H1 (cell line): ENCODE results near the gene SLC22A9. TPM values are rescaled to one million over a fixed set of nuclear protein-coding genes. Genes with fewer than 3 reads are reported as not detected.

Experiments used
- CTCF ChIA-PET: fragments of 300-600 bp; sonication (Branson Sonifier 250); formaldehyde crosslinking; loops from one replicate; lab custom pipeline; 2021; ENCODE audit not compliant: partially characterized antibody; lab: Charles Lee
- POLR2A ChIA-PET: fragments of 300-600 bp; sonication (Branson Sonifier 250); formaldehyde crosslinking; loops from one replicate; lab custom pipeline; 2021; ENCODE audit warnings: inconsistent platforms; ENCODE audit not compliant: partially characterized antibody; lab: Charles Lee
- DNase-seq, 2 experiments: peaks; one replicate each; pipeline versions ENCODE4 v3.0.0 to v3.0.0-alpha.2; 2010 to 2022; ENCODE audit warnings: low spot score in 2 of 2, low read depth in 1 of 2, mixed read lengths in 1 of 2
- FAIRE-seq: peaks from 2 replicates; lab custom pipeline; 2011; peaks lifted over from hg19 to GRCh38; lab: Jason Lieb, UNC
- H2AFZ ChIP-seq: 2 replicates; pipeline ENCODE4 v1.8.1; 2012; ENCODE audit warnings: low read length, inconsistent platforms
- H2AK5ac ChIP-seq: 2 replicates; pipeline ENCODE4 v1.6.1; 2013; ENCODE audit warnings: low read depth, low read length
- H2BK120ac ChIP-seq: replicated peaks from 2 replicates; pipeline ENCODE3; 2013; ENCODE audit warnings: low read depth, low read length, inconsistent platforms
- H2BK12ac ChIP-seq: 2 replicates; pipeline ENCODE4 v1.6.1; 2013; ENCODE audit warnings: low read depth, low read length
- H2BK15ac ChIP-seq: 2 replicates; pipeline ENCODE4 v1.6.1; 2013; ENCODE audit warnings: low read length
- H2BK20ac ChIP-seq: 2 replicates; pipeline ENCODE4 v1.6.1; 2013; ENCODE audit warnings: low read length
- H2BK5ac ChIP-seq: 2 replicates; pipeline ENCODE4 v1.6.1; 2013; ENCODE audit warnings: low read depth, low read length
- H3K14ac ChIP-seq: 2 replicates; pipeline ENCODE4 v1.6.1; 2013; ENCODE audit warnings: inconsistent platforms; ENCODE audit not compliant: insufficient read length
- H3K18ac ChIP-seq: 2 replicates; pipeline ENCODE4 v1.6.1; 2013; ENCODE audit warnings: low read length; ENCODE audit errors: extremely low read depth
- H3K23ac ChIP-seq: 2 replicates; pipeline ENCODE4 v1.6.1; 2013; ENCODE audit warnings: inconsistent platforms; ENCODE audit not compliant: insufficient read length
- H3K23me2 ChIP-seq: 2 replicates; pipeline ENCODE4 v1.6.1; 2013; ENCODE audit warnings: low read depth, low read length
- H3K27ac ChIP-seq: 2 replicates; pipeline ENCODE4 v1.6.1; 2011; ENCODE audit warnings: low read depth, low read length, inconsistent platforms
- H3K27me3 ChIP-seq, 4 experiments: replicated peaks in 1 of 4; 1 replicate in 1 of 4; 2 replicates in 3 of 4; pipeline versions ENCODE4 v1.6.1 to v1.8.1; 2011 to 2013; ENCODE audit warnings: low read length in 3 of 4, mild to moderate bottlenecking in 3 of 4, inconsistent platforms in 2 of 4, mixed read lengths in 2 of 4, moderate library complexity in 1 of 4; ENCODE audit not compliant: control insufficient read depth in 3 of 4, insufficient read depth in 3 of 4; ENCODE audit errors: extremely low read depth in 1 of 4
- H3K36me3 ChIP-seq, 4 experiments: 2 replicates each; pipeline versions ENCODE4 v1.6.1 to v1.8.1; 2011 to 2013; ENCODE audit warnings: mild to moderate bottlenecking in 4 of 4, low read length in 3 of 4, moderate library complexity in 2 of 4, control low read depth in 1 of 4, inconsistent platforms in 1 of 4; ENCODE audit not compliant: insufficient read depth in 4 of 4, control insufficient read depth in 2 of 4
- H3K4ac ChIP-seq: replicated peaks from 2 replicates; pipeline ENCODE3; 2013; ENCODE audit warnings: low read length, low read depth, mixed read lengths, inconsistent platforms; ENCODE audit not compliant: insufficient read length
- H3K4me1 ChIP-seq, 4 experiments: replicated peaks in 1 of 4; 1 replicate in 1 of 4; 2 replicates in 3 of 4; pipeline versions ENCODE4 v1.6.1 to v1.8.1; 2011 to 2013; ENCODE audit warnings: low read length in 3 of 4, inconsistent platforms in 2 of 4, mixed read lengths in 1 of 4; ENCODE audit not compliant: insufficient read depth in 4 of 4, control insufficient read depth in 3 of 4
- H3K4me2 ChIP-seq, 2 experiments: 2 replicates each; pipeline versions ENCODE4 v1.6.1 to v1.8.1; 2011 to 2013; ENCODE audit warnings: low read depth in 2 of 2, low read length in 2 of 2, control low read depth in 1 of 2, inconsistent platforms in 1 of 2, mild to moderate bottlenecking in 1 of 2; ENCODE audit not compliant: insufficient read depth in 1 of 2
- H3K4me3 ChIP-seq, 4 experiments: fragments of 200-600, 300-600 bp in 1 of 4; sonication (generic), shearing (Covaris generic), sonication (Bioruptor Twin) in 1 of 4; 2 replicates each; pipeline versions ENCODE4 v1.5.1 to v1.8.1; 2011 to 2016; ENCODE audit warnings: low read length in 4 of 4, low read depth in 3 of 4, control low read depth in 2 of 4, inconsistent platforms in 2 of 4, mild to moderate bottlenecking in 2 of 4, mixed read lengths in 1 of 4, moderate library complexity in 1 of 4; ENCODE audit not compliant: insufficient read depth in 2 of 4; ENCODE audit errors: extremely low read depth in 1 of 4
- H3K56ac ChIP-seq: replicated peaks from 2 replicates; pipeline ENCODE3; 2013; ENCODE audit warnings: low read depth, mild to moderate bottlenecking, mixed read lengths, low read length, inconsistent platforms; ENCODE audit not compliant: insufficient read length
- H3K79me1 ChIP-seq: 2 replicates; pipeline ENCODE4 v1.6.1; 2013; ENCODE audit warnings: low read depth, low read length, control low read depth
- H3K79me2 ChIP-seq, 2 experiments: 2 replicates each; pipeline versions ENCODE4 v1.6.1 to v1.8.1; 2012 to 2013; ENCODE audit warnings: low read length in 2 of 2, mild to moderate bottlenecking in 2 of 2, inconsistent platforms in 1 of 2; ENCODE audit not compliant: insufficient read depth in 2 of 2, control insufficient read depth in 1 of 2
- H3K9ac ChIP-seq, 4 experiments: replicated peaks in 1 of 4; 1 replicate in 1 of 4; 2 replicates in 3 of 4; pipeline versions ENCODE4 v1.6.1 to v1.8.1; 2011 to 2013; ENCODE audit warnings: low read depth in 3 of 4, low read length in 3 of 4, control low read depth in 2 of 4, mild to moderate bottlenecking in 2 of 4, moderate library complexity in 2 of 4, inconsistent platforms in 1 of 4; ENCODE audit errors: extremely low read depth in 1 of 4
- H3K9me3 ChIP-seq, 2 experiments: 2 replicates each; pipeline versions ENCODE4 v1.6.1 to v1.8.1; 2012 to 2013; ENCODE audit warnings: mild to moderate bottlenecking in 2 of 2, moderate library complexity in 2 of 2, control low read depth in 1 of 2, inconsistent platforms in 1 of 2, low read depth in 1 of 2, low read length in 1 of 2, mixed read lengths in 1 of 2; ENCODE audit not compliant: insufficient read depth in 2 of 2
- H4K20me1 ChIP-seq, 2 experiments: replicated peaks in 1 of 2; 2 replicates each; pipeline versions ENCODE3 to v1.8.1; 2011 to 2013; ENCODE audit warnings: inconsistent platforms in 2 of 2, low read length in 2 of 2, mild to moderate bottlenecking in 1 of 2; ENCODE audit not compliant: insufficient read depth in 2 of 2, control insufficient read depth in 1 of 2
- H4K5ac ChIP-seq: 2 replicates; pipeline ENCODE4 v1.6.1; 2013; ENCODE audit warnings: low read length, low read depth, mixed read lengths, inconsistent platforms; ENCODE audit not compliant: insufficient read length
- H4K8ac ChIP-seq: 2 replicates; pipeline ENCODE4 v1.8.0; 2013; ENCODE audit warnings: mild to moderate bottlenecking, moderate library complexity, low read length, inconsistent platforms; ENCODE audit not compliant: insufficient read depth; ENCODE audit errors: extremely low read depth
- H4K91ac ChIP-seq: replicated peaks from 2 replicates; pipeline ENCODE3; 2013; ENCODE audit warnings: low read length, mixed read lengths, inconsistent platforms; ENCODE audit not compliant: insufficient read length
- ATF3 ChIP-seq: IDR thresholded peaks from 2 replicates; pipeline ENCODE4 v1.6.1; 2011; ENCODE audit warnings: low read depth, mild to moderate bottlenecking, low read length; ENCODE audit not compliant: insufficient read depth
- BRCA1 ChIP-seq: IDR thresholded peaks from 2 replicates; pipeline ENCODE4 v1.6.1; 2012; ENCODE audit warnings: low read depth, low read length, improper control_type of control experiment
- EZH2 ChIP-seq: fragments of 200-600 bp; sonication (generic); IDR thresholded peaks from 2 replicates; pipeline ENCODE4 v1.7.1; 2012; ENCODE audit warnings: low read depth, mild to moderate bottlenecking, moderate library complexity, low read length, inconsistent platforms; ENCODE audit not compliant: severe bottlenecking
- JUN ChIP-seq: IDR thresholded peaks from 2 replicates; pipeline ENCODE4 v1.6.1; 2011; ENCODE audit warnings: low read depth, mild to moderate bottlenecking, improper control_type of control experiment, low read length
- RFX5 ChIP-seq: IDR thresholded peaks from 2 replicates; pipeline ENCODE4 v1.6.1; 2011; ENCODE audit warnings: low read depth, low read length, improper control_type of control experiment, borderline replicate concordance
- SIN3A ChIP-seq, 2 experiments: IDR thresholded peaks in 1 of 2; conservative IDR thresholded peaks in 1 of 2; 2 replicates each; pipeline ENCODE4 v1.6.1; 2011 to 2012; ENCODE audit warnings: low read length in 2 of 2, improper control_type of control experiment in 1 of 2, low read depth in 1 of 2, mild to moderate bottlenecking in 1 of 2
- SRF ChIP-seq: IDR thresholded peaks from 2 replicates; pipeline ENCODE4 v1.6.1; 2011; ENCODE audit warnings: mild to moderate bottlenecking, low read depth, low read length, moderate library complexity
- TCF12 ChIP-seq: IDR thresholded peaks from 2 replicates; pipeline ENCODE4 v1.6.1; 2011; ENCODE audit warnings: low read depth, mild to moderate bottlenecking, low read length
- WGBS, 2 experiments: shearing (Covaris generic) in 1 of 2; methylation state at CpG; one replicate each; pipeline versions ENCODE4 v1.1.6 to v1.1.7; 2013 to 2015; ENCODE audit warnings: low lambda C conversion rate in 2 of 2, mixed read lengths in 2 of 2, inconsistent platforms in 1 of 2, low coverage in 1 of 2, missing lambda C conversion rate in 1 of 2; ENCODE audit not compliant: insufficient replicate concordance in 2 of 2, insufficient coverage in 1 of 2, insufficient read length in 1 of 2; ENCODE audit errors: extremely low coverage in 1 of 2, missing lambda C conversion rate in 1 of 2; 5-methylcytosine and 5-hydroxymethylcytosine counted together
- polyA plus RNA-seq, 7 experiments: library from polyadenylated mRNA; depleted of rRNA in 3 of 7; stranded (reverse) in 5 of 7; unstranded in 2 of 7; fragments of >200 nt in 5 of 7; fragments of 200-250 nt in 2 of 7; gene quantifications; 1 replicate in 5 of 7; 2 replicates in 1 of 7; 4 replicates in 1 of 7; pipeline versions ENCODE4 v1.2.1 to v1.2.3, GENCODE V29; 2011 to 2013; ENCODE audit warnings: missing spikeins in 2 of 7, mixed read lengths in 2 of 7
- total RNA-seq: library from RNA; stranded (reverse); fragmentation: NEBNext Ultra II Directional; extraction: Animal tissue kit (Norgen Biotek cat#: 25700); gene quantifications from 2 replicates; pipeline ENCODE4 v1.2.1, GENCODE V29; 2021

The SLC22A9 gene
- total and polyA plus RNA-seq, 2 of the 8 experiments (the other 6 are each of a cell fraction or from before 2014, with no cell fraction given) = not detected

- no peak for FAIRE-seq
- no peak overlapping the region for H4K91ac ChIP-seq
- WGBS, 2 experiments = 95% methylated on average over 2 of the region's 2 CpGs; no CpG with 5 or more reads in 1 of the 2 experiments
Observed at GRCh38 chr11:63406458-63406857, 36.9 kb downstream of the SLC22A9 start.

More at GRCh38 chr11:63406458-63406857, 36.9 kb downstream of the SLC22A9 start:
- H3K4me2 ChIP-seq = no peak overlapping the region
- no peak overlapping the region for H4K5ac ChIP-seq
- H3K79me2 ChIP-seq = no peaks in the 10 kb centered on the region
- no peak overlapping the region for H4K8ac ChIP-seq
- no peak overlapping the region for H3K14ac ChIP-seq
- no peak overlapping the region for H2BK20ac ChIP-seq
- CTCF ChIA-PET = no interaction called here
- DNase-seq = no peak
- no peaks in the 10 kb centered on the region for H3K9me3 ChIP-seq
- no peak overlapping the region for H3K9ac ChIP-seq
- H3K18ac ChIP-seq = no peak overlapping the region
- H4K20me1 ChIP-seq = no peaks in the 10 kb centered on the region
- no peaks in the 10 kb centered on the region for H3K4me1 ChIP-seq
- H3K27ac ChIP-seq = no peak overlapping the region
- no peak overlapping the region for H2BK120ac ChIP-seq
- POLR2A ChIA-PET = no interaction called here
- no peaks in the 10 kb centered on the region for H3K36me3 ChIP-seq
- no peaks in the 10 kb centered on the region for H3K79me1 ChIP-seq
- no peak for TF ChIP-seq SRF
- TF ChIP-seq JUN = no peak
- TF ChIP-seq RFX5 = no peak
- TF ChIP-seq TCF12 = no peak
- TF ChIP-seq BRCA1 = no peak
- no peak for TF ChIP-seq ATF3
- TF ChIP-seq SIN3A (conservative IDR thresholded peaks at IDR 0.05 in 1 of 2, IDR thresholded peaks at IDR 0.05 in 1 of 2; ENCODE audit: low read depth in 1 of 2, low read length in 2 of 2) = no peak
- no peak for TF ChIP-seq EZH2
- no peak overlapping the region for H2AK5ac ChIP-seq
- no peak overlapping the region for H2BK15ac ChIP-seq
- H3K4me3 ChIP-seq = no peak overlapping the region
- no peak overlapping the region for H3K4ac ChIP-seq
- no peaks in the 10 kb centered on the region for H3K23me2 ChIP-seq
- H3K56ac ChIP-seq = no peak overlapping the region
- H3K27me3 ChIP-seq = no peaks in the 10 kb centered on the region
- H2BK12ac ChIP-seq = no peak overlapping the region
- H3K23ac ChIP-seq = no peak overlapping the region
- H2BK5ac ChIP-seq = no peak overlapping the region
- H2AFZ ChIP-seq = no peak overlapping the region
